SU-DHL-6 (cell line): ENCODE data around the gene OPA1.

Experiments
- CTCF ChIP-seq: fragments of 200-600 bp; sonication (generic); IDR thresholded peaks from one replicate; pipeline ENCODE4 v1.5.1; 2017; ENCODE audit warnings: antibody characterized with exemption, mild to moderate bottlenecking, low read length, moderate library complexity; ENCODE audit not compliant: insufficient read depth, poor library complexity, severe bottlenecking
- EZH2phosphoT487 ChIP-seq: fragments of 200-600 bp; sonication (generic), shearing (Covaris generic); conservative IDR thresholded peaks from 2 replicates; pipeline ENCODE4 v1.6.1; 2018; ENCODE audit warnings: mild to moderate bottlenecking, antibody characterized with exemption, low read length, moderate library complexity, mixed read lengths

GRCh38 chr3:193645806-193646205 is 52.8 kb downstream of the OPA1 start:
- TF ChIP-seq CTCF (no peak), EZH2phosphoT487 (no peak)
